Activated CD4-positive, alpha-beta memory T cell treated with anti-CD3 and anti-CD28 coated beads, Interleukin-2, amount 10 ng/mL, durations not matched to agents 7 days and 5 days (primary cell): ENCODE data around the gene ASTN2. TPM values are rescaled to one million over a fixed set of nuclear protein-coding genes. Genes with fewer than 3 reads are reported as not detected.
"Not testable (repeated sequence)": the region's sequence is repeated elsewhere in the genome, so short reads cannot be mapped to it uniquely, and the experiment has no call there.

ENCODE experiments used
- CTCF ChIA-PET: fragments of 350-600 bp; sonication (Branson Sonifier 250); formaldehyde crosslinking; loops from one replicate; lab custom pipeline; 2021; ENCODE audit warnings: antibody characterized with exemption, inconsistent platforms; lab: Charles Lee
- POLR2A ChIA-PET: fragments of 350-600 bp; sonication (Branson Sonifier 250); formaldehyde crosslinking; loops from one replicate; lab custom pipeline; 2021; ENCODE audit warnings: antibody characterized with exemption; lab: Charles Lee
- DNase-seq: peaks from one replicate; pipeline ENCODE4 v3.0.0-alpha.2; 2020
- H3K27ac Mint-ChIP-seq: one replicate; pipeline ENCODE4 v1.8.0; 2021; ENCODE audit warnings: mild to moderate bottlenecking, mixed read lengths
- H3K27me3 Mint-ChIP-seq: one replicate; pipeline ENCODE4 v1.8.0; 2021; ENCODE audit warnings: mixed read lengths
- H3K36me3 Mint-ChIP-seq: one replicate; pipeline ENCODE4 v1.8.0; 2021; ENCODE audit warnings: low read depth, mixed read lengths
- H3K4me1 Mint-ChIP-seq: one replicate; pipeline ENCODE4 v1.8.0; 2021; ENCODE audit warnings: mixed read lengths
- H3K4me3 Mint-ChIP-seq: one replicate; pipeline ENCODE4 v1.8.0; 2021; ENCODE audit warnings: mild to moderate bottlenecking, mixed read lengths
- H3K9me3 Mint-ChIP-seq: one replicate; pipeline ENCODE4 v1.8.0; 2021; ENCODE audit warnings: mixed read lengths
- total RNA-seq, 2 experiments: library from RNA; stranded (reverse); gene quantifications; one replicate each; pipeline ENCODE4 v1.2.3, GENCODE V29; 2021

Gene ASTN2
- total RNA-seq, 2 experiments from 2014 or later, result 2.5 to 3.0 TPM

- Mint-ChIP-seq H3K36me3 (no peaks in the 10 kb centered on the region), H3K4me1 (no peaks in the 10 kb centered on the region), H3K27ac (no peak overlapping the region), H3K9me3 (peaks cover 4% of the 10 kb centered on the region), H3K4me3 (no peak overlapping the region), H3K27me3 (no peaks in the 10 kb centered on the region)
- ChIA-PET POLR2A (no interaction called here), CTCF (no interaction called here)
- DNase-seq, result no peak
Measured at GRCh38 chr9:117083559-117083958, 331.3 kb downstream of the ASTN2 start.

- POLR2A ChIA-PET, result no interaction called here
- Mint-ChIP-seq H3K4me1 (no peaks in the 10 kb centered on the region), H3K27ac (no peak overlapping the region), H3K9me3 (peaks cover 4% of the 10 kb centered on the region), H3K36me3 (no peaks in the 10 kb centered on the region), H3K27me3 (no peaks in the 10 kb centered on the region), H3K4me3 (no peak overlapping the region)
- DNase-seq, result no peak
- CTCF ChIA-PET, result no interaction called here
Measured at GRCh38 chr9:117081641-117082317, 333.1 kb downstream of the ASTN2 start.

GRCh38 chr9:117080765-117081390 is 334.0 kb downstream of the ASTN2 start:
- Mint-ChIP-seq H3K4me1 (no peaks in the 10 kb centered on the region), H3K27ac (no peak overlapping the region), H3K9me3 (peaks cover 4% of the 10 kb centered on the region), H3K4me3 (no peak overlapping the region), H3K36me3 (no peaks in the 10 kb centered on the region), H3K27me3 (no peaks in the 10 kb centered on the region)
- CTCF ChIA-PET, result no interaction called here
- DNase-seq, result no peak
- POLR2A ChIA-PET, result no interaction called here

GRCh38 chr9:117076571-117077290 is 338.1 kb downstream of the ASTN2 start:
- Mint-ChIP-seq H3K4me3 (no peak overlapping the region), H3K4me1 (no peaks in the 10 kb centered on the region), H3K9me3 (peaks cover 7% of the 10 kb centered on the region), H3K27ac (no peak overlapping the region), H3K36me3 (no peaks in the 10 kb centered on the region), H3K27me3 (no peaks in the 10 kb centered on the region)
- no peak for DNase-seq
- ChIA-PET POLR2A (no interaction called here), CTCF (no interaction called here)

- Mint-ChIP-seq H3K27ac (no peak overlapping the region), H3K4me1 (no peaks in the 10 kb centered on the region), H3K36me3 (no peaks in the 10 kb centered on the region), H3K4me3 (no peak overlapping the region), H3K9me3 (peaks cover 7% of the 10 kb centered on the region), H3K27me3 (no peaks in the 10 kb centered on the region)
- ChIA-PET POLR2A (no interaction called here), CTCF (no interaction called here)
- no peak for DNase-seq
Measured at GRCh38 chr9:117075636-117076035, 339.2 kb downstream of the ASTN2 start.

GRCh38 chr9:117074784-117075520 is 339.9 kb downstream of the ASTN2 start:
- Mint-ChIP-seq H3K27me3 (no peaks in the 10 kb centered on the region), H3K36me3 (no peaks in the 10 kb centered on the region), H3K9me3 (peaks cover 7% of the 10 kb centered on the region), H3K4me3 (no peak overlapping the region), H3K4me1 (no peaks in the 10 kb centered on the region), H3K27ac (no peak overlapping the region)
- POLR2A ChIA-PET, result no interaction called here
- CTCF ChIA-PET, result no interaction called here
- no peak for DNase-seq

GRCh38 chr9:117074342-117074662 is 340.6 kb downstream of the ASTN2 start:
- ChIA-PET POLR2A (no interaction called here), CTCF (no interaction called here)
- DNase-seq, result no peak
- no peaks in the 10 kb centered on the region for H3K36me3 Mint-ChIP-seq
- H3K27me3 Mint-ChIP-seq, result no peaks in the 10 kb centered on the region
- no peak overlapping the region for H3K27ac Mint-ChIP-seq
- no peak overlapping the region for H3K4me3 Mint-ChIP-seq
- peaks cover 2% of the 10 kb centered on the region for H3K9me3 Mint-ChIP-seq
- H3K4me1 Mint-ChIP-seq, result no peaks in the 10 kb centered on the region

- Mint-ChIP-seq H3K4me3 (no peak overlapping the region), H3K9me3 (peaks cover 2% of the 10 kb centered on the region), H3K36me3 (no peaks in the 10 kb centered on the region), H3K27ac (no peak overlapping the region), H3K27me3 (no peaks in the 10 kb centered on the region), H3K4me1 (no peaks in the 10 kb centered on the region)
- ChIA-PET CTCF (no interaction called here), POLR2A (no interaction called here)
- DNase-seq, result no peak
Measured at GRCh38 chr9:117073539-117074341, 341.1 kb downstream of the ASTN2 start.

GRCh38 chr9:117073071-117073470 is 341.8 kb downstream of the ASTN2 start:
- no peaks in the 10 kb centered on the region for H3K36me3 Mint-ChIP-seq
- ChIA-PET CTCF (no interaction called here), POLR2A (no interaction called here)
- H3K9me3 Mint-ChIP-seq, result peaks cover 2% of the 10 kb centered on the region
- no peaks in the 10 kb centered on the region for H3K27me3 Mint-ChIP-seq
- no peak overlapping the region for H3K4me3 Mint-ChIP-seq
- H3K27ac Mint-ChIP-seq, result no peak overlapping the region
- DNase-seq, result no peak
- H3K4me1 Mint-ChIP-seq, result no peaks in the 10 kb centered on the region

- Mint-ChIP-seq H3K36me3 (no peaks in the 10 kb centered on the region), H3K4me3 (no peak overlapping the region), H3K4me1 (no peaks in the 10 kb centered on the region), H3K9me3 (peaks cover 2% of the 10 kb centered on the region), H3K27me3 (no peaks in the 10 kb centered on the region), H3K27ac (no peak overlapping the region)
- POLR2A ChIA-PET, result no interaction called here
- DNase-seq, result no peak
- CTCF ChIA-PET, result no interaction called here
Measured at GRCh38 chr9:117072216-117072615, 342.6 kb downstream of the ASTN2 start.

GRCh38 chr9:117071673-117072207 is 343.1 kb downstream of the ASTN2 start:
- CTCF ChIA-PET, H3K27ac Mint-ChIP-seq, POLR2A ChIA-PET, H3K4me3 Mint-ChIP-seq, H3K27me3 Mint-ChIP-seq, DNase-seq, H3K36me3 Mint-ChIP-seq, H3K9me3 Mint-ChIP-seq, H3K4me1 Mint-ChIP-seq: not testable (repeated sequence)

GRCh38 chr9:117063721-117064471 is 351.0 kb downstream of the ASTN2 start:
- POLR2A ChIA-PET, result no interaction called here
- no peak for DNase-seq
- peaks cover 6% of the 10 kb centered on the region for H3K9me3 Mint-ChIP-seq
- H3K4me1 Mint-ChIP-seq, result no peaks in the 10 kb centered on the region
- H3K27me3 Mint-ChIP-seq, result no peaks in the 10 kb centered on the region
- no peaks in the 10 kb centered on the region for H3K36me3 Mint-ChIP-seq
- H3K27ac Mint-ChIP-seq, result no peak overlapping the region
- no peak overlapping the region for H3K4me3 Mint-ChIP-seq
- CTCF ChIA-PET, result no interaction called here
